ENCODE results near the gene KRABD2.
"Not testable (repeated sequence)": the region's sequence is repeated elsewhere in the genome, so short reads cannot be mapped to it uniquely, and the experiment has no call there.

Gene KRABD2

GRCh38 chr17:8376271-8377067 lies at the start of gene KRABD2:
KRABD2 (minus strand) TSS chr17:8376704.
- FAIRE-seq (peak; percentile 83), DNase-seq (ENCODE audit: extremely low spot score, insufficient read length, low read depth) (peak; percentile 92)

GRCh38 chr17:8421571-8421970 lies 45.1 kb upstream of the KRABD2 start:
- DNase-seq (ENCODE audit: extremely low spot score, insufficient read length, low read depth), result no peak
- FAIRE-seq, result no peak

- FAIRE-seq (no peak), DNase-seq (ENCODE audit: extremely low spot score, insufficient read length, low read depth) (no peak)
Measured at GRCh38 chr17:8420041-8420934, 43.8 kb upstream of the KRABD2 start.

GRCh38 chr17:8419305-8419704 lies 42.8 kb upstream of the KRABD2 start:
- DNase-seq (ENCODE audit: extremely low spot score, insufficient read length, low read depth), result no peak
- FAIRE-seq, result no peak

- DNase-seq (ENCODE audit: extremely low spot score, insufficient read length, low read depth) (no peak), FAIRE-seq (no peak)
Measured at GRCh38 chr17:8418471-8418870, 42.0 kb upstream of the KRABD2 start.

GRCh38 chr17:8417806-8418205 lies 41.3 kb upstream of the KRABD2 start:
- DNase-seq (ENCODE audit: extremely low spot score, insufficient read length, low read depth) (no peak), FAIRE-seq (no peak)

GRCh38 chr17:8413938-8414337 lies 37.4 kb upstream of the KRABD2 start:
- DNase-seq (ENCODE audit: extremely low spot score, insufficient read length, low read depth), result no peak
- no peak for FAIRE-seq

GRCh38 chr17:8413328-8413727 lies 36.8 kb upstream of the KRABD2 start:
- no peak for DNase-seq (ENCODE audit: extremely low spot score, insufficient read length, low read depth)
- FAIRE-seq, result no peak

- FAIRE-seq (no peak), DNase-seq (ENCODE audit: extremely low spot score, insufficient read length, low read depth) (no peak)
Measured at GRCh38 chr17:8412089-8412488, 35.6 kb upstream of the KRABD2 start.

GRCh38 chr17:8410883-8411238 lies 34.4 kb upstream of the KRABD2 start:
- no peak for FAIRE-seq
- no peak for DNase-seq (ENCODE audit: extremely low spot score, insufficient read length, low read depth)

- DNase-seq (ENCODE audit: extremely low spot score, insufficient read length, low read depth) (peak; percentile 51), FAIRE-seq (peak; percentile 88)
Measured at GRCh38 chr17:8409966-8410882, 33.7 kb upstream of the KRABD2 start.

GRCh38 chr17:8408371-8408770 lies 31.9 kb upstream of the KRABD2 start:
- FAIRE-seq, result no peak
- DNase-seq (ENCODE audit: extremely low spot score, insufficient read length, low read depth), result no peak

GRCh38 chr17:8406174-8406573 lies 29.7 kb upstream of the KRABD2 start:
- FAIRE-seq (no peak), DNase-seq (ENCODE audit: extremely low spot score, insufficient read length, low read depth) (no peak)

- DNase-seq (ENCODE audit: extremely low spot score, insufficient read length, low read depth) (no peak), FAIRE-seq (no peak)
Measured at GRCh38 chr17:8405499-8406016, 29.1 kb upstream of the KRABD2 start.

- FAIRE-seq (no peak), DNase-seq (ENCODE audit: extremely low spot score, insufficient read length, low read depth) (no peak)
Measured at GRCh38 chr17:8402921-8403536, 26.5 kb upstream of the KRABD2 start.

- FAIRE-seq, result no peak
- no peak for DNase-seq (ENCODE audit: extremely low spot score, insufficient read length, low read depth)
Measured at GRCh38 chr17:8401107-8401506, 24.6 kb upstream of the KRABD2 start.

- FAIRE-seq, result no peak
- DNase-seq (ENCODE audit: extremely low spot score, insufficient read length, low read depth), result no peak
Measured at GRCh38 chr17:8398980-8399379, 22.5 kb upstream of the KRABD2 start.

GRCh38 chr17:8397636-8398035 lies 21.1 kb upstream of the KRABD2 start, which contains the start of gene RNF222:
RNF222 (minus strand) TSS chr17:8397827; CDS start chr17:8393461, 4,366 bp downstream.
- DNase-seq (ENCODE audit: extremely low spot score, insufficient read length, low read depth) (no peak), FAIRE-seq (no peak)

GRCh38 chr17:8394497-8394896 lies 18.0 kb upstream of the KRABD2 start:
- not testable (repeated sequence) for DNase-seq (ENCODE audit: extremely low spot score, insufficient read length, low read depth); FAIRE-seq
